ENCODE measurements around the gene NIM1K. TPM values are rescaled to one million over a fixed set of nuclear protein-coding genes. Genes with fewer than 3 reads are reported as not detected.

NIM1K gene
- total RNA-seq, 4 donors from 2014 or later, result 0.42 to 2.3 (median 1.6) TPM

DNA sequence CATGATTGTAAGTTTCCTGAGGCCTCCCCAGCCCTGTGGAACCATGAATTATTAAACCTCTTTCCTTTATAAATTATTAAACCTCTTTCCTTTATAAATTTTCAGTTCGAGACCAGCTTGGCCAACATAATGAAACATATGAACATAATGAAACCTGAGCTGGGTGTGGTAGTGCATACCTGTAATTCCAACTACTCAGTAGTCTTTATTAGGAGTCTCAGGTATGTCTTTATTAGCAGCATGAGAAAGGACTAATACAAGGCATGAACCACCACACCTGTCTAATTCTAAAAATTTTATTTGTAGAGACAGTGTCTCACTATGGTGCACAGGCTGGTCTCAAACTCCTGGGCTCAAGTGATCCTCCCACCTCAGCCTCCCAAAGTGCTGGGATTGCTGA, 27.1 kb downstream of the NIM1K start:
- Histone ChIP-seq H3K4me3 (no peak overlapping the region), H3K27ac (replicated peaks in 1 of 4) (no peak overlapping the region), H3K4me1 (no peaks in the 10 kb centered on the region), H3K36me3 (no peaks in the 10 kb centered on the region), H3K9me3 (no peaks in the 10 kb centered on the region), H3K27me3 (no peaks in the 10 kb centered on the region)
- no peak for DNase-seq (ENCODE audit: extremely low spot score)
- 92% methylated on average over 1 of the region's 1 CpG for WGBS
- TF ChIP-seq, protein P1, sequence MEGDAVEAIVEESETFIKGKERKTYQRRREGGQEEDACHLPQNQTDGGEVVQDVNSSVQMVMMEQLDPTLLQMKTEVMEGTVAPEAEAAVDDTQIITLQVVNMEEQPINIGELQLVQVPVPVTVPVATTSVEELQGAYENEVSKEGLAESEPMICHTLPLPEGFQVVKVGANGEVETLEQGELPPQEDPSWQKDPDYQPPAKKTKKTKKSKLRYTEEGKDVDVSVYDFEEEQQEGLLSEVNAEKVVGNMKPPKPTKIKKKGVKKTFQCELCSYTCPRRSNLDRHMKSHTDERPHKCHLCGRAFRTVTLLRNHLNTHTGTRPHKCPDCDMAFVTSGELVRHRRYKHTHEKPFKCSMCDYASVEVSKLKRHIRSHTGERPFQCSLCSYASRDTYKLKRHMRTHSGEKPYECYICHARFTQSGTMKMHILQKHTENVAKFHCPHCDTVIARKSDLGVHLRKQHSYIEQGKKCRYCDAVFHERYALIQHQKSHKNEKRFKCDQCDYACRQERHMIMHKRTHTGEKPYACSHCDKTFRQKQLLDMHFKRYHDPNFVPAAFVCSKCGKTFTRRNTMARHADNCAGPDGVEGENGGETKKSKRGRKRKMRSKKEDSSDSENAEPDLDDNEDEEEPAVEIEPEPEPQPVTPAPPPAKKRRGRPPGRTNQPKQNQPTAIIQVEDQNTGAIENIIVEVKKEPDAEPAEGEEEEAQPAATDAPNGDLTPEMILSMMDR (IDR thresholded peaks at IDR 0.05), result no peak
- TF ChIP-seq POLR2AphosphoS5 (IDR thresholded peaks at IDR 0.05) (no peak), EP300 (IDR thresholded peaks at IDR 0.05) (no peak), POLR2A (IDR thresholded peaks at IDR 0.05; ENCODE audit: low read depth) (no peak)
- intact Hi-C loops (cut with DNase I), result no loop called here

DNA sequence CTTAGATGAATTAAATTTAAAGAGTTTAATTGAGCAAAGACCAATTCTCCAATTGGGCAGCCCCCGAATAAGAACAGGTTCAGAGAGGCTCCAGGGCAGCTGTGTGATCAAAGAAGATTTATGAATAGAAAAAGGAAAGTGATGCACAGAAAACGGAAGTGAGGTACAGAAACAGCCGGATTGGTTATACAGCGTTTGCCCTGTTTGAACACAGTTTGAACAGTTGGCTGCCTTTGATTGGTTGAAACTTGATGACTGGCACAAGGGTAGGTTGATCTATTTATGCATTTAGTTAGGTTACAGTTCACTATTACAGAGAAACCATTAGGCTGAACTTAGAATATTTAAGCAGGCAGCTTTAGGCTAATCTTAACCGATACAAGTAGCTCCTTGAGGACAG, 29.5 kb downstream of the NIM1K start:
- H3K27me3 ChIP-seq, result no peaks in the 10 kb centered on the region
- 89% methylated on average over 5 of the region's 5 CpGs for WGBS
- no peaks in the 10 kb centered on the region for H3K36me3 ChIP-seq
- TF ChIP-seq POLR2AphosphoS5 (IDR thresholded peaks at IDR 0.05) (no peak), POLR2A (IDR thresholded peaks at IDR 0.05; ENCODE audit: low read depth) (no peak), EP300 (IDR thresholded peaks at IDR 0.05) (no peak)
- TF ChIP-seq, protein P1 (IDR thresholded peaks at IDR 0.05), result no peak
- no peaks in the 10 kb centered on the region for H3K9me3 ChIP-seq
- no peak overlapping the region for H3K4me3 ChIP-seq
- intact Hi-C loops (cut with DNase I), result no loop called here
- DNase-seq (ENCODE audit: extremely low spot score), result no peak
- no peaks in the 10 kb centered on the region for H3K4me1 ChIP-seq
- no peak overlapping the region for H3K27ac ChIP-seq (replicated peaks in 1 of 4)

DNA sequence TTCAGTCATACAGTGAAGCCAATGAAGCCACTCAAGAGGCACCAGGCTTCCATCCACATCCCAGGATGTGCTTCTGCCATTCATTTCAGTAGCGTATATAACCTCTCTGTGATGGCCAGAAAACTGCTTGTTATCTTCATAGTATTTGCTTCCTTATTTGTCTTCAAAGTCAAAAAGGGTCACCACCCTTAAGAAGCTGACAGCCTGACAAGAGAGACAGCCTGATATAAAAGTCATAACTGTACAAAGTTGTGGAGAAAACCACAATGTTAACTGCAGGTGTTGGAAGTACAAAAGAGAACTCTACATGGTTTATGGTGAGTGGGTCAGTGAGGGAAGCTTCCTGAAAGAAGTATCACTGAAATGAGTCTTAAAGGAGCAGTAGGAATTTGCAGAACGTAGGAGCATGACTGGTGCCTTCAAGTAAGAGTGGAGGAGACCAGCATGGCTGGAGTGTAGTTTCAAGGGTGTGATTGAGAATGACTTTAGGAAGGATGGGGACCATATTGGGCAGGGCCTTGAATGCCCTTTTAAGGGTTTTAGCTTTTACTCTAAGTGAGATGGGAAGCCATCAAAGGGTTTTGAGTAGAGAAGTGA, 33.7 kb downstream of the NIM1K start:
- no peaks in the 10 kb centered on the region for H3K36me3 ChIP-seq
- H3K4me3 ChIP-seq, result no peak overlapping the region
- H3K9me3 ChIP-seq, result no peaks in the 10 kb centered on the region
- H3K27ac ChIP-seq (replicated peaks in 1 of 4), result no peak overlapping the region
- H3K4me1 ChIP-seq, result no peaks in the 10 kb centered on the region
- intact Hi-C loops (cut with DNase I), result no loop called here
- H3K27me3 ChIP-seq, result no peaks in the 10 kb centered on the region
- WGBS, result 64% methylated on average over 2 of the region's 2 CpGs
- TF ChIP-seq, protein P1 (IDR thresholded peaks at IDR 0.05), result no peak
- TF ChIP-seq POLR2AphosphoS5 (IDR thresholded peaks at IDR 0.05) (no peak), POLR2A (IDR thresholded peaks at IDR 0.05; ENCODE audit: low read depth) (no peak), EP300 (IDR thresholded peaks at IDR 0.05) (no peak)
- no peak for DNase-seq (ENCODE audit: extremely low spot score)

DNA sequence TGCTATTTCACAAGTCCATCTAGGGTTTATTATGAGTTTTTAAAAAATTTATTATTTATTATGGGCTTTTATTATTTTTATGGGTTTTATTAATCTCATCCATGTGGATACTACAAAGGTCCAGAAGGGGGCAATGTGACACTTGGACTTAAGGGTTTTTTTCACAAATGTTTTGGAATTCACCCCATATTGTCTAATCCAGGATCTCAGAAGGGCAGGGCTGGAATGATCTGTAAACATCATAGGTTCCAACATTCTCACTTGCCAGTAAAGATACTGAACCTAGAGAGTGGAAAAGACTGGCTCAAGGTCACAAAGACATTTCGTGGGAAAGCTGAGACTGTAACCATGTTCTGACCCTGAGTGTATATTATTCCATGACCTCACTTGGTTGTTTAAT, 35.6 kb downstream of the NIM1K start:
- Histone ChIP-seq H3K27me3 (no peaks in the 10 kb centered on the region), H3K9me3 (no peaks in the 10 kb centered on the region), H3K36me3 (no peaks in the 10 kb centered on the region), H3K27ac (replicated peaks in 1 of 4) (no peak overlapping the region), H3K4me3 (no peak overlapping the region), H3K4me1 (no peaks in the 10 kb centered on the region)
- whole genome bisulfite sequencing, result 43% methylated on average over 1 of the region's 1 CpG
- intact Hi-C loops (cut with DNase I), result no loop called here
- TF ChIP-seq, protein P1 (IDR thresholded peaks at IDR 0.05), result peak; percentile 26 to 41 (median 32)
- TF ChIP-seq POLR2AphosphoS5 (IDR thresholded peaks at IDR 0.05), result no peak
- no peak for DNase-seq (ENCODE audit: extremely low spot score)

DNA sequence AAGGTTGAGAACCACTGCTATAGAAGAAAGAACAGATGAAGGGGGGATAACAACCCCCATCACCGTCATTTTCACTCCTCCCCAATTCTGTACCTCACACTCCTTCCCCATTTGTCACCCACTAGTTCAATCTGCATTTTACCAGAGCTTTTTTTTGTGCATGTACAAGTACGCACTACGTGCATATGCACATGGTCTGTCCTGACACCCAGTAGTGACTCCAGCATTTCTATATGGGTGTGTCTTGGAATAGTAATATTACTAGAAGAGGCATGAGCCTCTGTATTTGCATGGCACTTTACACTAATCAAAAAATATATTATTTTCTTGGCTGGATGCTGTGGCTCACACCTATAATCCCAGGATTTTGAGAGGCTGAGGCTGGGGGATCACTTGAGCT, 38.7 kb downstream of the NIM1K start:
- 95% methylated on average over 3 of the region's 3 CpGs for WGBS
- no peak for TF ChIP-seq EP300 (IDR thresholded peaks at IDR 0.05)
- TF ChIP-seq POLR2AphosphoS5 (IDR thresholded peaks at IDR 0.05), result no peak
- TF ChIP-seq, protein P1 (IDR thresholded peaks at IDR 0.05), result no peak
- no peak for TF ChIP-seq POLR2A (IDR thresholded peaks at IDR 0.05; ENCODE audit: low read depth)
- intact Hi-C loops (cut with DNase I), result no loop called here

More for the DNA sequence above, 38.7 kb downstream of the NIM1K start:
- no peaks in the 10 kb centered on the region for H3K36me3 ChIP-seq
- H3K4me3 ChIP-seq, result no peak overlapping the region
- H3K9me3 ChIP-seq, result no peaks in the 10 kb centered on the region
- H3K27me3 ChIP-seq, result no peaks in the 10 kb centered on the region
- DNase-seq (ENCODE audit: extremely low spot score), result no peak
- H3K4me1 ChIP-seq, result no peaks in the 10 kb centered on the region
- no peak overlapping the region for H3K27ac ChIP-seq (replicated peaks in 1 of 4)

All from esophagus muscularis mucosa (tissue), 4 donors.